Choroid plexus epithelial cell (primary cell): ENCODE results near the gene HACL1.

ENCODE experiments used
- DNase-seq: peaks from one replicate; pipeline ENCODE4 v3.0.0-alpha.2; 2010; ENCODE audit warnings: low read depth
- H3K4me3 ChIP-seq: 2 replicates; pipeline ENCODE4 v1.5.1; 2011; ENCODE audit warnings: low read depth, mild to moderate bottlenecking, control low read depth, low read length, moderate library complexity
- TF ChIP-seq, protein P1 (sequence below): conservative IDR thresholded peaks from 2 replicates; pipeline ENCODE4 v1.5.1; 2011; ENCODE audit warnings: low read depth, mild to moderate bottlenecking, control low read depth, inconsistent platforms, low read length, moderate library complexity

The HACL1 gene

DNA sequence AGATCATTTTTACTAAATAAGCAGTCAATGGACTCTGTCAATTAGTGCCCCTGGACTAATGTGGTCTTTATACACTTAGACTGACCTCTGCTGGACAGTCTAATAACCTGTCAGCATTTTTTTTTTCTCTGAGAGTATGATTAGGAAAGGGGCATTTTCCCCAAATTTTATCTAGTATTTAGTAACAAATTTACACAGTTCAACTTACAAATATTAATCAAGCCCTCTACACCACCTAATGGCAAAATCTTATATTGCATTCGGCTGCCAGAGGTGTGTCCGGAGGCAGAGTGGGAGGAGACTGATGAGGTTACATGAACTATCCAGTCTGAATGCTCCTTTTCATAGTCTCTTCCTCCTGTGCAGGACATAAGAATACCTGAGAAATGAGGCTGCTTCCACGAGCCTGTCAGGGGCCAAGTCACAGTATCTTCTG lies 43.8 kb downstream of the HACL1 start:
- no peak overlapping the region for H3K4me3 ChIP-seq
- TF ChIP-seq, protein P1, sequence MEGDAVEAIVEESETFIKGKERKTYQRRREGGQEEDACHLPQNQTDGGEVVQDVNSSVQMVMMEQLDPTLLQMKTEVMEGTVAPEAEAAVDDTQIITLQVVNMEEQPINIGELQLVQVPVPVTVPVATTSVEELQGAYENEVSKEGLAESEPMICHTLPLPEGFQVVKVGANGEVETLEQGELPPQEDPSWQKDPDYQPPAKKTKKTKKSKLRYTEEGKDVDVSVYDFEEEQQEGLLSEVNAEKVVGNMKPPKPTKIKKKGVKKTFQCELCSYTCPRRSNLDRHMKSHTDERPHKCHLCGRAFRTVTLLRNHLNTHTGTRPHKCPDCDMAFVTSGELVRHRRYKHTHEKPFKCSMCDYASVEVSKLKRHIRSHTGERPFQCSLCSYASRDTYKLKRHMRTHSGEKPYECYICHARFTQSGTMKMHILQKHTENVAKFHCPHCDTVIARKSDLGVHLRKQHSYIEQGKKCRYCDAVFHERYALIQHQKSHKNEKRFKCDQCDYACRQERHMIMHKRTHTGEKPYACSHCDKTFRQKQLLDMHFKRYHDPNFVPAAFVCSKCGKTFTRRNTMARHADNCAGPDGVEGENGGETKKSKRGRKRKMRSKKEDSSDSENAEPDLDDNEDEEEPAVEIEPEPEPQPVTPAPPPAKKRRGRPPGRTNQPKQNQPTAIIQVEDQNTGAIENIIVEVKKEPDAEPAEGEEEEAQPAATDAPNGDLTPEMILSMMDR: peak; percentile 60
- peak; percentile 86 for DNase-seq

DNA sequence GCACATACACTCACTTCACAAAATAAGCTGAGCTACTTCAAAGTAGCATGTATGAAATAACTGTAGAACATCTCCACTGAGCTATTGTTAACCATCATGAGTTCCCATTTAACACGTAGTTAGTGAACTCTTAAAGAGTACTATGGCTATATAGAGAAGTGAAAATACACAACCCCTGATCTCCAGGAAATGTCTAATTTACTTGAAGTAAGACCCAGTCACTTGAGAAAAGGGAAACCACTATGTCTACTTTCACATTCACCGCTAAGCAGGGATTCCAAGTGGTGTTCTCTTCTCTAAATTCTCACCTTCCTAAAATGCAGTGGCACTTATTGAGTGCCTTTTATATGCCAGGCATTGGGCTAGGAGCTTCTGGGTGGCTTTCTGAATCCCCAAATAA lies 44.9 kb downstream of the HACL1 start:
- H3K4me3 ChIP-seq: no peak overlapping the region
- no peak for DNase-seq
- TF ChIP-seq, protein P1: no peak

DNA sequence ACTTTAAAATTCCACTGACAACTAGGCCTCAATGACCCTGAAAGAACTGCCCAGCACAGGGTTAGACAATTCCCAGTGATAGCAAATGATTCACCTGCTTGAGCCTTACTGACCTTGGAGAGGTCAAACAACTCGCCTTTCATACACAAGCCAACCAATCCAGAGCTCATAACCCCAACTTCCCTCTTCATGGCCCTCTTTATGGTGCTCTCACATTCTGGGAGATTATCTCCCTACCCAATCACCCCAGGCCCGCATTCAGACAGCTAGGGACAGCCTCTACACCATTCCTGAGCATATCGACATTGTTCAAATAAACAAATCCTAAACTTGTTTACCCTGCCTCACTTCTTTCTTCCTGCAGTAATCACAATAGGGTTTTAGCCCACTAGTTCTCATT lies 47.6 kb downstream of the HACL1 start:
- no peak overlapping the region for H3K4me3 ChIP-seq
- TF ChIP-seq, protein P1: no peak
- no peak for DNase-seq

DNA sequence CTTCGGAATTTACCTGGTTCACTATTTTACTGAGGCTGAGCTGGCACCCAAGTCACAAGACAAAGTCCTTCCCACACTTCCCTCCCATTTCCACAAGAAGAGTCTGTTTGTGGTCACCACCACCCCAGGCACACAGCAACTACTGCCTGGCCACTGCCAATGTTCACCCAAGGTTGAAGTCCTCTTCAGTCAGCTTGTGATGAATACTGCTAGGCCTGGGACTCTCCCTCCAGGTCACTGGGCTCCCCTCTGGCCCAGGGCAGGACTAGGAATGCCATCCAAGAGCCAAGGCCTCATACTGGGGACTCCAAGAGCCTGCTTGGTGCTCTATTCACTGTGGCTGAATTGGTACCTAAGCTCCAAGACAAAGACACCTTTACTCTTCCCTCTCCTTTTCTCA lies 49.5 kb downstream of the HACL1 start:
- H3K4me3 ChIP-seq: no peak overlapping the region
- DNase-seq: no peak
- TF ChIP-seq, protein P1: no peak

DNA sequence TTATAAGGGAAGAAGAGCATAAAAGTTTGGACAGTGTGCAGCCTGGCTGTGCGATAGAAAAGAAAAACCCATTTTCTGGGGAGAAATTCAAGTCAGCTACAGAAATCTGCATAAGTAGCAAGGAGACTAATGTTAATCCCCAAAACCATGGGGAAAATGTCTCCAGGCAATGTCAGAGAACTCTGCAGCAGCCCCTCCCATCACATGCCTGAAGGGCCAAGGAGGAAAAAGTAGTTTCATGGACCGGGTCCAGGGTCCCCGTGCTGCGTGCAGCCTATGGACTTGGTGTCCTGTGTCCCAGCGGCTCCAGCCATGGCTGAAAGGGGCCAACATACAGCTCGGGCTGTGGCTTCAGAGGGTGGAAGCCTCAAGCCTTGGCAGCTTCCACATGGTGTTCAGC lies 51.5 kb downstream of the HACL1 start:
- TF ChIP-seq, protein P1: no peak
- DNase-seq: no peak
- no peak overlapping the region for H3K4me3 ChIP-seq

DNA sequence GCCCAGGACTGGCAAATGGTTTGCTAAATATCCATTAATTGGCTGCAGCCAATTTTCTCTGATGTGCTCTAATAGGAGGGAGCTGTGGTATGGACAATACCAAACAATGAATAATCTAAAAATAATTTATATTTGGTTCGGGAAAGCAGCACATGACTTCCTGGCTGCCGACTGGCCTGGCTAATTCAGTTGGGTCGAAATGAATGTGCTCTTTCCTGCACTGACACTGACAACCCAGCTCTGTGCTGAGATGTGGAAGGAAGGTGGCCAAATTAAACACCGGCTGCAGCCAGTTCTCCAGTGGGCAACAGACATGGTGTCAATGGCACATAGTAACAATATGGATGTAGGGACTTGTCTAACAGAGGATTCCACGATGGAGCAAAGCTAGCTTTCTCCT lies 58.8 kb downstream of the HACL1 start:
- no peak for DNase-seq
- TF ChIP-seq, protein P1: no peak
- no peak overlapping the region for H3K4me3 ChIP-seq

DNA sequence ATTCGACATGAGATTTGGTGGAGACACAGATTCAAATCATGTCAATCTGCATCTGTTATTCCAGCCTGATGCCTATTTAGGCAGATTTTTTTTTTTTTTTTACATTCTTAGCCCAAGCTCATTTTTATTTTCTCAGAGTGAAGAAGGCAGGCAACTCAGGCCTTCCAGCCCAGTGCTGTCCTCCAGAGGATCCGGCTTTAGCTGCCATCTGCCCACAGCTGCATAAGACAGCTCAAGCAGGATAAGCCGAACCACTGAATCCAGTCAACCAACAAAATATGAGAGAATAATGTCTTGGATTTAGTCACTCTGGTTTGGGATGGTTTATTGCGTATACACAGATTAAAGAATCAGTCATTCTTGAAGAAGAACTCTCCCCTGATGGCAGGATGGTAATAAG lies 60.0 kb downstream of the HACL1 start:
- TF ChIP-seq, protein P1: no peak
- no peak for DNase-seq
- no peak overlapping the region for H3K4me3 ChIP-seq
